SJSA1 (cell line): ENCODE results near the gene CTNNA3. TPM values are rescaled to one million over a fixed set of nuclear protein-coding genes. Genes with fewer than 3 reads are reported as not detected.

Experiments
- DNase-seq, 2 experiments: peaks; one replicate each; pipeline ENCODE4 v3.0.0-alpha.2; 2015 to 2020; ENCODE audit warnings: low spot score in 2 of 2, low read depth in 1 of 2
- H3K27ac ChIP-seq: fragments of 250-450 bp; sonication (Bioruptor Pico); 2 replicates; pipeline ENCODE4 v1.5.1; 2020; ENCODE audit warnings: mild to moderate bottlenecking, moderate library complexity
- H3K27me3 ChIP-seq: fragments of 250-450 bp; sonication (Bioruptor Pico); replicated peaks from 2 replicates; pipeline ENCODE4 v1.5.1; 2020; ENCODE audit warnings: mild to moderate bottlenecking, moderate library complexity
- H3K36me3 ChIP-seq: fragments of 250-450 bp; sonication (Bioruptor Pico); 2 replicates; pipeline ENCODE4 v1.5.1; 2020; ENCODE audit warnings: mild to moderate bottlenecking
- H3K4me1 ChIP-seq: fragments of 250-450 bp; sonication (Bioruptor Pico); replicated peaks from 2 replicates; pipeline ENCODE4 v1.6.1; 2021; ENCODE audit warnings: mild to moderate bottlenecking
- H3K4me3 ChIP-seq: fragments of 250-450 bp; sonication (Bioruptor Pico); 2 replicates; pipeline ENCODE4 v1.5.1; 2020; ENCODE audit warnings: mild to moderate bottlenecking
- H3K9me3 ChIP-seq: fragments of 250-450 bp; sonication (Bioruptor Pico); replicated peaks from 2 replicates; pipeline ENCODE4 v1.5.1; 2020; ENCODE audit warnings: mild to moderate bottlenecking
- total RNA-seq: library from RNA; depleted of rRNA; stranded (reverse); fragments of >200 nt; shearing (Covaris generic); gene quantifications from 2 replicates; pipeline ENCODE4 v1.2.3, GENCODE V29; 2014

CTNNA3 gene
- total RNA-seq, 1 experiment from 2014 or later = 0.18 TPM

- Histone ChIP-seq H3K4me1 (no peaks in the 10 kb centered on the region), H3K27ac (no peak overlapping the region)
- DNase-seq = no peak
Measured at GRCh38 chr10:65968437-65968836, 1727.6 kb downstream of the CTNNA3 start.

DNA sequence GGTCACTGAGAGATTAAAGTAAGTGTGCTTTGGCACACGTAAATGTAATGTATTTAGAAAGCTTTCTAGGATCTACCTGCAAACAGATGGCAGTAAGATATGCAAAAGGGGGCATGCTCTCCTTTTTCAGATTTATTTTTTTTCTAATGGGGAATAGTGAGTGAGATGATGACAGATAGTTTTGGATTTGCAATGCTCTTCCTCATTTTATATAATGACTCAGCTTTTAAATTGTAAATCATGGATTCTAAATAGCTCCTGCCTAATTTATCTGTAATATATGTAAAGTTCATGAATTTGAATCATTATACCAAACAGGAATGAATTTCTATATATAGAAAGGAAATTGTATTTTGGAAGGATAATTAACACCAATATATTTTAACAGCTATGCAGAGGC, 1731.8 kb downstream of the CTNNA3 start:
- H3K36me3 ChIP-seq = no peaks in the 10 kb centered on the region

More at GRCh38 chr10:65968437-65968836, 1727.6 kb downstream of the CTNNA3 start:
- H3K36me3 ChIP-seq = no peaks in the 10 kb centered on the region
- H3K27me3 ChIP-seq = no peaks in the 10 kb centered on the region
- peaks cover 5% of the 10 kb centered on the region for H3K9me3 ChIP-seq
- H3K4me3 ChIP-seq = no peak overlapping the region

GRCh38 chr10:65952086-65952485, 1743.9 kb downstream of the CTNNA3 start:
- peaks cover 4% of the 10 kb centered on the region; the same call in 1 of the 2 replicates for H3K9me3 ChIP-seq
- no peak overlapping the region for H3K27ac ChIP-seq
- H3K4me3 ChIP-seq = no peak overlapping the region
- no peak for DNase-seq
- no peaks in the 10 kb centered on the region for H3K27me3 ChIP-seq
- H3K36me3 ChIP-seq = no peaks in the 10 kb centered on the region
- H3K4me1 ChIP-seq = no peaks in the 10 kb centered on the region

More for the DNA sequence above, 1731.8 kb downstream of the CTNNA3 start:
- no peaks in the 10 kb centered on the region for H3K4me1 ChIP-seq
- no peak for DNase-seq
- no peak overlapping the region for H3K27ac ChIP-seq
- H3K4me3 ChIP-seq = no peak overlapping the region
- H3K9me3 ChIP-seq = peaks cover 10% of the 10 kb centered on the region
- H3K27me3 ChIP-seq = no peaks in the 10 kb centered on the region

DNA sequence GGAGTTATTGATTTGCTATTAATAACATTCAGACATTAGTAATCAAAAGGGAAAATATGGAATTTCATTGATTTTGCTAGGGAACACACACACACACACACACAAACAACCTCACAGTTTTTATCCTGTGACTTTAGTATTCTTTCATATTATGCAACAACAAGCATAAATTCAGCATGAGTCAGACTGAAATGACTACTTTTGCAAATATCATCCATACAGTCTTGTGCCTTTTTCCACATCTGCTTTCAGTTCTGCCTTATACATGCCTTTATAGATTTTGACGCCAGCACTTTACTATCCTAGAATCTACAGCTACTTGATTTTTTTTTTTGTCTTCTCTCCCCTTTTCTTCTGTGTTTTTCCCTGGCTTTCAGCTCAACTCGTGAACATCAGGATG, 1745.9 kb downstream of the CTNNA3 start:
- H3K4me1 ChIP-seq = no peaks in the 10 kb centered on the region
- no peak for DNase-seq
- H3K27ac ChIP-seq = no peak overlapping the region
- no peak overlapping the region for H3K4me3 ChIP-seq
- no peaks in the 10 kb centered on the region for H3K27me3 ChIP-seq
- H3K9me3 ChIP-seq = peaks cover 4% of the 10 kb centered on the region; the same call in 1 of the 2 replicates
- no peaks in the 10 kb centered on the region for H3K36me3 ChIP-seq

- H3K4me3 ChIP-seq = no peak overlapping the region
- H3K9me3 ChIP-seq = peaks cover 4% of the 10 kb centered on the region; the same call in 1 of the 2 replicates
- H3K36me3 ChIP-seq = no peaks in the 10 kb centered on the region
- H3K4me1 ChIP-seq = no peaks in the 10 kb centered on the region
- H3K27me3 ChIP-seq = no peaks in the 10 kb centered on the region
- H3K27ac ChIP-seq = no peak overlapping the region
- no peak for DNase-seq
Measured at GRCh38 chr10:65949526-65949925, 1746.5 kb downstream of the CTNNA3 start.

DNA sequence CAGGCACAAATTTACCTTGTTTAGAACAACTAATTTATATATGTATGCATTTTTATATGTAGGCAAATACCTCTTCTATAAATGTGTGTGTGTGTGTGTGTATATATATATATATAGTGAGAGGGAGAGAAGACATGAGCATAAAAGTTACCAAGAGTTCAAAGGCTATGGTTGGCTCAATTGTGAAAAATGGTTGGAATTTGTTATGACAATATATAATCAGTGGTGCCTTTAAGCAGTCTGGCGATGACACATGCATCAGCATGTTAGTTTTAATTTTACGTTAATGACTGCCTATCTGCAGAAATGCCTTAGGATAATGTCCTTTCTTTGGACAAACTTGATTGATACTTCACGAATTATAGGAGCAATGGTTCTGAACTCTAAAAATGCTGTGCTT, 1750.9 kb downstream of the CTNNA3 start:
- no peak for DNase-seq
- no peaks in the 10 kb centered on the region for H3K9me3 ChIP-seq
- H3K4me1 ChIP-seq = no peaks in the 10 kb centered on the region
- no peak overlapping the region for H3K4me3 ChIP-seq
- H3K36me3 ChIP-seq = no peaks in the 10 kb centered on the region
- H3K27ac ChIP-seq = no peak overlapping the region
- H3K27me3 ChIP-seq = no peaks in the 10 kb centered on the region

- DNase-seq = no peak
- Histone ChIP-seq H3K27ac (no peak overlapping the region), H3K9me3 (no peaks in the 10 kb centered on the region), H3K36me3 (no peaks in the 10 kb centered on the region), H3K27me3 (no peaks in the 10 kb centered on the region), H3K4me1 (no peaks in the 10 kb centered on the region), H3K4me3 (no peak overlapping the region)
Measured at GRCh38 chr10:65943451-65943850, 1752.5 kb downstream of the CTNNA3 start.

GRCh38 chr10:65940816-65941662, 1755.0 kb downstream of the CTNNA3 start:
- Histone ChIP-seq H3K9me3 (no peaks in the 10 kb centered on the region), H3K36me3 (no peaks in the 10 kb centered on the region), H3K27me3 (no peaks in the 10 kb centered on the region), H3K4me3 (no peak overlapping the region), H3K4me1 (no peaks in the 10 kb centered on the region), H3K27ac (no peak overlapping the region)
- DNase-seq = no peak

GRCh38 chr10:65940105-65940504, 1755.9 kb downstream of the CTNNA3 start:
- no peaks in the 10 kb centered on the region for H3K36me3 ChIP-seq
- H3K9me3 ChIP-seq = no peaks in the 10 kb centered on the region
- no peaks in the 10 kb centered on the region for H3K27me3 ChIP-seq
- no peak overlapping the region for H3K4me3 ChIP-seq
- DNase-seq = no peak
- no peaks in the 10 kb centered on the region for H3K4me1 ChIP-seq
- no peak overlapping the region for H3K27ac ChIP-seq

DNA sequence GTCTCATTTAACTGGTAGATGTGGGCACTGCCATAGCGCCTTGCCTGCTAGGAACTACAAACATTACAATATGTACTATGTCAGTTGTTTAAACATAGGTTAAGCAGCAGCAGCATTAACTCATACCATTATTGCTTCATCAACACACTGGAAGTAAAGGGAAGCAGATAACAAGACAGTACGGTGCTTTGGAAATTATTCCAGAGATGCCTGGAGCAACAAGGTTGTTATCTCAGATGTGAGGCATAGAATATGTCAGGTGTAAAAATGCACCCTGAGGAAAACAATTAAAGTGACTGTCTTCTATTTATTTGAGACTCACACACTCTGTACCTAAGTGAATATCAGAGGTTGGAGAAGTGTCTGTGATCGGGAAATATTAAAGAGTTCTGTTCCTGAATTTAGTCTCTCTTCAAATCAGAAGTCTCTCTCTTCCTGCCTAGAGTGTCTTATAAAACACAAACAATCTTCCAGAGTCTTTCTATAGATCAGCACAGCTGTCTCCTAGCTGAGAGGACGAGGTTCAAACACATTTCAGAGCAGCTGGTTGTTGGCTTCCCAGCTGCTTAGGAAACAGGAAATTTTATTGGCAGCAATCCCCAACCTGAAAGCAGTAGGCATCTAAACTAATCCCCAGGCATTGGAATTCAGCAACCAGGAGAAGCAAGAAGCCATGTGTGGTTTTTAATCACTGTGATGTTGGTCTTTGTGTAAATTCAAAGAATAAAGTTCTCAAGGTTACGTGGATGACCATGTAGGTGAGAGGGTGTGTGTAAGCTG, 1764.5 kb downstream of the CTNNA3 start:
- H3K27me3 ChIP-seq = no peaks in the 10 kb centered on the region
- 0 out of 2 replicates have a peak, but pooled peaks cover 3% of the 10 kb centered on the region for H3K9me3 ChIP-seq
- no peak for DNase-seq
- no peak overlapping the region for H3K4me3 ChIP-seq
- H3K36me3 ChIP-seq = no peaks in the 10 kb centered on the region
- no peak overlapping the region for H3K27ac ChIP-seq
- H3K4me1 ChIP-seq = no peaks in the 10 kb centered on the region

- Histone ChIP-seq H3K9me3 (no peaks in the 10 kb centered on the region), H3K36me3 (no peaks in the 10 kb centered on the region), H3K27ac (no peak overlapping the region), H3K4me3 (no peak overlapping the region), H3K4me1 (no peaks in the 10 kb centered on the region), H3K27me3 (no peaks in the 10 kb centered on the region)
- DNase-seq = no peak
Measured at GRCh38 chr10:65911151-65911835, 1784.7 kb downstream of the CTNNA3 start.

GRCh38 chr10:65910209-65910608, 1785.8 kb downstream of the CTNNA3 start:
- Histone ChIP-seq H3K27me3 (no peaks in the 10 kb centered on the region), H3K4me1 (no peaks in the 10 kb centered on the region)

GRCh38 chr10:65907199-65907712, 1788.7 kb downstream of the CTNNA3 start:
- Histone ChIP-seq H3K4me3 (no peak overlapping the region), H3K36me3 (no peaks in the 10 kb centered on the region), H3K9me3 (no peaks in the 10 kb centered on the region), H3K27me3 (no peaks in the 10 kb centered on the region), H3K4me1 (no peaks in the 10 kb centered on the region), H3K27ac (no peak overlapping the region)
- DNase-seq = no peak

More at GRCh38 chr10:65910209-65910608, 1785.8 kb downstream of the CTNNA3 start:
- no peak for DNase-seq
- Histone ChIP-seq H3K4me3 (no peak overlapping the region), H3K27ac (no peak overlapping the region), H3K36me3 (no peaks in the 10 kb centered on the region), H3K9me3 (no peaks in the 10 kb centered on the region)
